ENCODE results near the gene LIN37. TPM values are rescaled to one million over a fixed set of nuclear protein-coding genes. Genes with fewer than 3 reads are reported as not detected.

The LIN37 gene
- total and polyA plus RNA-seq, 9 of the 15 experiments (the other 6 are each of a cell fraction or from before 2014, with no cell fraction given) = 1.2 to 12.5 (median 8.6) TPM

DNA sequence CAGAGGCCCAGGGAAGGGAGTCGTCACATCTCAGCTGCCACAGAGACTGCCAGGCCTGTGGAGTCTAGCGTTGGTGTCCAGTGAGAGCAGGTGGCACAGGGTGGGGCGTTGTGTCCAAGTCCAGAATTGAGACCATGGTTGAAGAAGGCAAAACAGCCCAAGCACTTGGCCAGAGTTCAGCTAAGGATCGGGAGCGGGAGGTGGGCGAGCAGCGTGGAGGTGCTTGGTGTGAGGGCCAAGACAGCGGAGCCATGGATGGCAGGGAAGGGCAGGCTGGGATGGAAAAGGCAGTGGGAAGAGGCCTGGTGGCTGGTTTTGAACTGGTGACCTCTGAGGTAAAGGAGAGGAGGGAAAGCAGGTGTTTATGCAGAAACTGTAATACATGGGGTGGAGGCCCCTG is 14.1 kb upstream of the LIN37 start:
- ChIA-PET POLR2A (interaction anchor here (0.6 to 0.9 kb wide), 2 partner anchors 11 to 272 kb away, joined by 3 to 5 read pairs; no protein-coding TSS in a partner anchor), CTCF (ENCODE audit: low intra/inter-chr PET ratio) (no interaction called here)
- H3K27ac ChIP-seq (ENCODE audit: extremely low read depth, low read depth, low read length) = no peak overlapping the region
- no peaks in the 10 kb centered on the region for H3K9me3 ChIP-seq (replicated peaks; ENCODE audit: control insufficient read depth, insufficient read depth, low read depth, low read length)
- H3K9me1 ChIP-seq (ENCODE audit: control insufficient read depth, insufficient read depth, low read length) = no peaks in the 10 kb centered on the region
- intact Hi-C loops (cut with micrococcal nuclease) = no loop called here
- no TSS peak for BruUV-seq (replicated peaks)
- 91% methylated on average over 8 of the region's 8 CpGs for WGBS (ENCODE audit: insufficient coverage, low coverage, missing lambda C conversion rate)
- no peak overlapping the region for H2AFZ ChIP-seq (ENCODE audit: low read depth, low read length)
- FAIRE-seq (no peak), DNase-seq (ENCODE audit: extremely low read depth in 1 of 4, low spot score in 3 of 4) (no peak), ATAC-seq (no peak)
- H4K20me1 ChIP-seq (replicated peaks; ENCODE audit: control insufficient read depth, insufficient read depth, low read length) = no peaks in the 10 kb centered on the region
- peaks cover 97% of the 10 kb centered on the region; the same call in 2 of the 3 replicates for H3K36me3 ChIP-seq (ENCODE audit: control insufficient read depth, insufficient read depth, low read length)
- peaks cover 0 to 17% of the 10 kb centered on the region in 2 experiments; a peak in 2 of 5 replicates for H3K4me1 ChIP-seq (replicated peaks in 1 of 2; ENCODE audit: control insufficient read depth in 2 of 2, insufficient read depth in 2 of 2, low read length in 2 of 2)
- no peak overlapping the region for H3K4me3 ChIP-seq
- H3K4me2 ChIP-seq (ENCODE audit: insufficient read depth, low read length) = no peak overlapping the region
- no peaks in the 10 kb centered on the region for H3K79me2 ChIP-seq (ENCODE audit: control insufficient read depth, insufficient read depth, low read length)
- TF ChIP-seq POLR2G (IDR thresholded peaks at IDR 0.05; ENCODE audit: low read depth, low read length) = peak; percentile 54; the same call in 1 of the 2 replicates
- TF ChIP-seq PURB (CRISPR knock-in tag; IDR thresholded peaks at IDR 0.05; ENCODE audit: low read depth) = no peak
- in situ Hi-C loops (cut with MboI) = no loop called here
- H3K27me3 ChIP-seq (ENCODE audit: control insufficient read depth in 2 of 2, insufficient read depth in 2 of 2, low read length in 2 of 2) = no peaks in the 10 kb centered on the region
- H3K9ac ChIP-seq (ENCODE audit: insufficient read depth in 1 of 2, low read depth in 2 of 2, low read length in 2 of 2) = no peak overlapping the region

DNA sequence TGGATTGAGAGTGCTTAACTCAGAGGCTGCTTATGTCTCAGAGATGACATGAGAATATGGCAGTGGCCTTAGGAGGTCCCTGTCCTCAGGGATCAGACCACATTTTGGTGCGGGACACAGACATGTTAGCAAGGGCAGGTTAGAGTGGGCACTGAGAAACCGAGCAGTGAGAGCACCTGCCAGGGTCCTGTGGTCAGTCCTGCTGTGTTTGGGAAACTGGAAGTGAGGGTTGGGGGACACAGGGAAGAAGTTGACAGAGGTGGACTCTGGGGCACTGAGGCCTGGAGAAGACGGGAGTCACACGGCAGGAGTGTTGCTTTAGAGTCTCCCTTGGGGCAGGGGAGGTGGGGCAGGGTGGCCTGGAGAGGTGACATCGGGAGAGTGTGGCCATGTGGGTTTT is 13.5 kb upstream of the LIN37 start:
- intact Hi-C loops (cut with micrococcal nuclease) (no loop called here), in situ Hi-C loops (cut with MboI) (no loop called here)
- no peak overlapping the region for H2AFZ ChIP-seq (ENCODE audit: low read depth, low read length)
- H3K4me2 ChIP-seq (ENCODE audit: insufficient read depth, low read length) = no peak overlapping the region
- WGBS (ENCODE audit: insufficient coverage, low coverage, missing lambda C conversion rate) = 75% methylated on average over 5 of the region's 5 CpGs
- H3K9ac ChIP-seq (ENCODE audit: insufficient read depth in 1 of 2, low read depth in 2 of 2, low read length in 2 of 2) = no peak overlapping the region; a peak in 1 of 4 replicates
- no peaks in the 10 kb centered on the region for H3K27me3 ChIP-seq (ENCODE audit: control insufficient read depth in 2 of 2, insufficient read depth in 2 of 2, low read length in 2 of 2)
- ATAC-seq (no peak), FAIRE-seq (no peak), DNase-seq (ENCODE audit: extremely low read depth in 1 of 4, low spot score in 3 of 4) (no peak)
- H3K4me1 ChIP-seq (replicated peaks in 1 of 2; ENCODE audit: control insufficient read depth in 2 of 2, insufficient read depth in 2 of 2, low read length in 2 of 2) = peaks cover 3 to 24% of the 10 kb centered on the region in 2 experiments; a peak in 4 of 5 replicates
- BruUV-seq (replicated peaks) = no TSS peak
- H3K27ac ChIP-seq (ENCODE audit: extremely low read depth, low read depth, low read length) = no peak overlapping the region
- ChIA-PET CTCF (ENCODE audit: low intra/inter-chr PET ratio) (no interaction called here), POLR2A (interaction anchor here (0.6 to 1.0 kb wide), 3 partner anchors 12 to 272 kb away, joined by 3 to 5 read pairs (median 4); no protein-coding TSS in a partner anchor)
- no peak overlapping the region for H3K4me3 ChIP-seq
- H3K9me1 ChIP-seq (ENCODE audit: control insufficient read depth, insufficient read depth, low read length) = no peaks in the 10 kb centered on the region
- H3K79me2 ChIP-seq (ENCODE audit: control insufficient read depth, insufficient read depth, low read length) = no peaks in the 10 kb centered on the region; the same call in 2 of the 3 replicates
- H3K36me3 ChIP-seq (ENCODE audit: control insufficient read depth, insufficient read depth, low read length) = peaks cover 91% of the 10 kb centered on the region; the same call in 2 of the 3 replicates
- H4K20me1 ChIP-seq (replicated peaks; ENCODE audit: control insufficient read depth, insufficient read depth, low read length) = no peaks in the 10 kb centered on the region
- no peaks in the 10 kb centered on the region for H3K9me3 ChIP-seq (replicated peaks; ENCODE audit: control insufficient read depth, insufficient read depth, low read depth, low read length)
- no peak for TF ChIP-seq POU5F1 (IDR thresholded peaks at IDR 0.05; ENCODE audit: borderline replicate concordance, low read depth, low read length, partially characterized antibody)
- TF ChIP-seq, protein P1, sequence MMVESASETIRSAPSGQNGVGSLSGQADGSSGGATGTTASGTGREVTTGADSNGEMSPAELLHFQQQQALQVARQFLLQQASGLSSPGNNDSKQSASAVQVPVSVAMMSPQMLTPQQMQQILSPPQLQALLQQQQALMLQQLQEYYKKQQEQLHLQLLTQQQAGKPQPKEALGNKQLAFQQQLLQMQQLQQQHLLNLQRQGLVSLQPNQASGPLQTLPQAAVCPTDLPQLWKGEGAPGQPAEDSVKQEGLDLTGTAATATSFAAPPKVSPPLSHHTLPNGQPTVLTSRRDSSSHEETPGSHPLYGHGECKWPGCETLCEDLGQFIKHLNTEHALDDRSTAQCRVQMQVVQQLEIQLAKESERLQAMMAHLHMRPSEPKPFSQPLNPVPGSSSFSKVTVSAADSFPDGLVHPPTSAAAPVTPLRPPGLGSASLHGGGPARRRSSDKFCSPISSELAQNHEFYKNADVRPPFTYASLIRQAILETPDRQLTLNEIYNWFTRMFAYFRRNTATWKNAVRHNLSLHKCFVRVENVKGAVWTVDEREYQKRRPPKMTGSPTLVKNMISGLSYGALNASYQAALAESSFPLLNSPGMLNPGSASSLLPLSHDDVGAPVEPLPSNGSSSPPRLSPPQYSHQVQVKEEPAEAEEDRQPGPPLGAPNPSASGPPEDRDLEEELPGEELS (CRISPR knock-in tag; IDR thresholded peaks at IDR 0.05; ENCODE audit: borderline replicate concordance) = no peak
- TF ChIP-seq ZNF695 (CRISPR knock-in tag; IDR thresholded peaks at IDR 0.05) = no peak
- no peak for TF ChIP-seq ZNF644 (tag; IDR thresholded peaks at IDR 0.05; ENCODE audit: low read depth)
- TF ChIP-seq TRIM24 (IDR thresholded peaks at IDR 0.05) = no peak
- no peak for TF ChIP-seq ZNF280B (CRISPR knock-in tag; IDR thresholded peaks at IDR 0.05)
- no peak for TF ChIP-seq TCFL5 (CRISPR knock-in tag; conservative IDR thresholded peaks at IDR 0.05)
- TF ChIP-seq PRMT5 (CRISPR knock-in tag; IDR thresholded peaks at IDR 0.05) = no peak
- TF ChIP-seq MYC (IDR thresholded peaks at IDR 0.05; ENCODE audit: low read depth, low read length) = no peak
- no peak for TF ChIP-seq MYC (CRISPR knock-in tag; IDR thresholded peaks at IDR 0.05; ENCODE audit: borderline replicate concordance, low read depth)
- no peak for TF ChIP-seq NR2F6 (CRISPR knock-in tag; IDR thresholded peaks at IDR 0.05)
- TF ChIP-seq MTA3 (IDR thresholded peaks at IDR 0.05; ENCODE audit: borderline replicate concordance) = no peak

All from K562 (cell line).